Left lung (tissue), 14 donors: ENCODE results near the gene GNL2. TPM values are rescaled to one million over a fixed set of nuclear protein-coding genes. Genes with fewer than 3 reads are reported as not detected.

Experiments
- ATAC-seq: fragments of 200-7000 bp; cut with Tn5 transposase; one replicate; pipeline ENCODE4 v1.9.1; 2020; ENCODE audit warnings: moderate library complexity
- DNase-seq, 4 donors: peaks; one replicate each; pipeline ENCODE4 v3.0.0-alpha.2; 2013 to 2020
- H3K27ac ChIP-seq, 2 donors: fragments of 200-600 bp; sonication (generic) in 1 of 2; one replicate each; pipeline versions ENCODE4 v1.5.0 to v1.8.0; 2020 to 2021
- H3K27me3 ChIP-seq, 2 donors: fragments of 200-600 bp; sonication (generic) in 1 of 2; one replicate each; pipeline versions ENCODE4 v1.5.0 to v1.8.0; 2020 to 2021
- H3K36me3 ChIP-seq, 2 donors: fragments of 200-600 bp; sonication (generic) in 1 of 2; one replicate each; pipeline versions ENCODE4 v1.5.0 to v1.8.0; 2020 to 2021
- H3K4me1 ChIP-seq, 2 donors: fragments of 200-600 bp; one replicate each; pipeline ENCODE4 v1.8.0; 2021
- H3K4me3 ChIP-seq, 2 donors: fragments of 200-600 bp; sonication (generic) in 1 of 2; one replicate each; pipeline versions ENCODE4 v1.5.0 to v1.8.0; 2020 to 2021; ENCODE audit warnings: mild to moderate bottlenecking in 1 of 2
- H3K9me3 ChIP-seq, 2 donors: fragments of 200-600 bp; sonication (generic) in 1 of 2; one replicate each; pipeline versions ENCODE4 v1.5.0 to v1.8.0; 2020 to 2021
- CTCF ChIP-seq, 2 donors: fragments of 200-600 bp; sonication (generic) in 1 of 2; IDR thresholded peaks; one replicate each; pipeline versions ENCODE4 v1.5.0 to v1.8.0; 2021; ENCODE audit warnings: antibody characterized with exemption in 2 of 2
- intact Hi-C, 2 donors: fragments of 100-400 bp; cut with DNase I; formaldehyde crosslinking; loops; one replicate each; pipeline versions ENCODE4 v1.11.2 to v1.14.2; 2022
- long read RNA-seq, 12 donors: library from polyadenylated mRNA in 2 of 12; unstranded in 2 of 12; transcript quantifications; one replicate each; pipeline ENCODE4 v2.0.0 and lab custom pipeline, GENCODE V29; 2019 to 2026
- polyA plus RNA-seq, 6 donors: library from polyadenylated mRNA; unstranded; fragments of 120-200 nt; gene quantifications; one replicate each; pipeline ENCODE4 v1.2.1, GENCODE V29; 2013; ENCODE audit not compliant: insufficient read length in 6 of 6
- total RNA-seq, 2 donors: library from RNA; stranded (reverse); fragmentation: NEBNext Ultra II Directional; extraction: Animal tissue kit (Norgen Biotek cat#: 25700); gene quantifications; one replicate each; pipeline ENCODE4 v1.2.1, GENCODE V29; 2021
- donor health status: DM: no; HTN: yes; CAD: no.
- donor health status: DM: no; HTN: no; CAD: no.

GNL2 gene
- total RNA-seq (10 to 100 TPM; 32.2 to 41.8 TPM), polyA plus RNA-seq (10 to 100 TPM; 56.6 to 70.8 (median 65.3) TPM)
- long read RNA-seq, donor 1, transcript GNL2-202 (4 exons, 2,409 nt), result major isoform, 38 of 51 reads
- long read RNA-seq, donor 1, partial matches to known transcripts, result 8 of 51 reads
- long read RNA-seq, donor 1, other reads (novel, unspliced or antisense), result 0 of 51 reads
- long read RNA-seq, donor 2, transcript GNL2-202 (4 exons, 2,409 nt), result major isoform, 25 of 52 reads
- long read RNA-seq, donor 2, transcript GNL2-205 (3 exons, 422 nt), result minor isoform, 5 of 52 reads
- long read RNA-seq, donor 2, partial matches to known transcripts, result 15 of 52 reads
- long read RNA-seq, donor 2, other reads (novel, unspliced or antisense), result 0 of 52 reads
- long read RNA-seq, donor 3, transcript GNL2-202 (4 exons, 2,409 nt), result major isoform, 43 of 59 reads
- long read RNA-seq, donor 3, partial matches to known transcripts, result 11 of 59 reads
- long read RNA-seq, donor 3, other reads (novel, unspliced or antisense), result 0 of 59 reads
- long read RNA-seq, donor 4, partial matches to known transcripts, result 4 of 9 reads
- long read RNA-seq, donor 4, other reads (novel, unspliced or antisense), result 0 of 9 reads
- long read RNA-seq, donor 5, transcript GNL2-202 (4 exons, 2,409 nt), result major isoform, 23 of 39 reads
- long read RNA-seq, donor 5, partial matches to known transcripts, result 12 of 39 reads
- long read RNA-seq, donor 5, other reads (novel, unspliced or antisense), result 0 of 39 reads
- long read RNA-seq, donor 6, transcript GNL2-202 (4 exons, 2,409 nt), result major isoform, 38 of 54 reads
- long read RNA-seq, donor 6, partial matches to known transcripts, result 12 of 54 reads
- long read RNA-seq, donor 6, other reads (novel, unspliced or antisense), result 0 of 54 reads
- long read RNA-seq, donor 7, transcript GNL2-202 (4 exons, 2,409 nt), result major isoform, 26 of 46 reads
- long read RNA-seq, donor 7, partial matches to known transcripts, result 14 of 46 reads
- long read RNA-seq, donor 7, other reads (novel, unspliced or antisense), result 0 of 46 reads
- long read RNA-seq, donor 8, transcript GNL2-202 (4 exons, 2,409 nt), result major isoform, 23 of 38 reads
- long read RNA-seq, donor 8, partial matches to known transcripts, result 13 of 38 reads
- long read RNA-seq, donor 8, other reads (novel, unspliced or antisense), result 0 of 38 reads
- long read RNA-seq, donor 9, partial matches to known transcripts, result 0 of 1 reads
- long read RNA-seq, donor 9, other reads (novel, unspliced or antisense), result 0 of 1 reads
- long read RNA-seq, donor 10, transcript GNL2-201 (16 exons, 2,334 nt), result major isoform, 7 of 13 reads
- long read RNA-seq, donor 10, partial matches to known transcripts, result 4 of 13 reads
- long read RNA-seq, donor 10, other reads (novel, unspliced or antisense), result 1 of 13 reads
- long read RNA-seq, donor 11, transcript GNL2-202 (4 exons, 2,409 nt), result major isoform, 18 of 32 reads
- long read RNA-seq, donor 11, partial matches to known transcripts, result 11 of 32 reads
- long read RNA-seq, donor 11, other reads (novel, unspliced or antisense), result 0 of 32 reads
- long read RNA-seq, donor 12, transcript GNL2-202 (4 exons, 2,409 nt), result major isoform, 21 of 33 reads
- long read RNA-seq, donor 12, partial matches to known transcripts, result 9 of 33 reads
- long read RNA-seq, donor 12, other reads (novel, unspliced or antisense), result 0 of 33 reads

- intact Hi-C loops, result no loop called here
- DNase-seq (peak; percentile 98 to 100 (median 98)), ATAC-seq (peak; percentile 100)
- TF ChIP-seq CTCF (IDR thresholded peaks at IDR 0.05), result no peak
- peaks cover 0 to 26% of the 10 kb centered on the region in 2 donors for H3K36me3 ChIP-seq
- peak within 1 kb of the TSS; percentile 72 to 87 for H3K27ac ChIP-seq
- no peaks in the 10 kb centered on the region for H3K27me3 ChIP-seq
- peaks cover 12 to 22% of the 10 kb centered on the region in 2 donors for H3K4me1 ChIP-seq
- peak within 1 kb of the TSS; percentile 66 to 72 for H3K4me3 ChIP-seq
- no peaks in the 10 kb centered on the region for H3K9me3 ChIP-seq
Observed at GRCh38 chr1:37595440-37596181, at the start of gene GNL2. GNL2 (minus strand) TSS chr1:37595937; CDS start chr1:37595822, 115 bp downstream.

- no peaks in the 10 kb centered on the region for H3K4me1 ChIP-seq
- no peak overlapping the region for H3K27ac ChIP-seq
- intact Hi-C loops, result no loop called here
- H3K4me3 ChIP-seq, result no peak overlapping the region
- DNase-seq (no peak), ATAC-seq (no peak)
- H3K36me3 ChIP-seq, result no peaks in the 10 kb centered on the region
- peaks cover 0 to 13% of the 10 kb centered on the region in 2 donors for H3K9me3 ChIP-seq
- TF ChIP-seq CTCF (IDR thresholded peaks at IDR 0.05), result no peak
- peaks cover 2 to 75% of the 10 kb centered on the region in 2 donors for H3K27me3 ChIP-seq
Observed at GRCh38 chr1:37641059-37641458, 45.3 kb upstream of the GNL2 start.

GRCh38 chr1:37636435-37636834 is 40.7 kb upstream of the GNL2 start:
- intact Hi-C loops, result no loop called here
- H3K9me3 ChIP-seq, result peaks cover 0 to 5% of the 10 kb centered on the region in 2 donors
- TF ChIP-seq CTCF (IDR thresholded peaks at IDR 0.05), result no peak
- H3K4me1 ChIP-seq, result peaks cover 0 to 3% of the 10 kb centered on the region in 2 donors
- no peak for DNase-seq
- peaks cover 42 to 92% of the 10 kb centered on the region in 2 donors for H3K27me3 ChIP-seq
- no peak overlapping the region for H3K4me3 ChIP-seq
- no peak overlapping the region for H3K27ac ChIP-seq
- no peak for ATAC-seq
- no peaks in the 10 kb centered on the region for H3K36me3 ChIP-seq
